Measurements from ENCODE around the gene CHST11. TPM values are rescaled to one million over a fixed set of nuclear protein-coding genes. Genes with fewer than 3 reads are reported as not detected.

The CHST11 gene
- total RNA-seq, 1 experiment from 2014 or later: 6.7 TPM

DNA sequence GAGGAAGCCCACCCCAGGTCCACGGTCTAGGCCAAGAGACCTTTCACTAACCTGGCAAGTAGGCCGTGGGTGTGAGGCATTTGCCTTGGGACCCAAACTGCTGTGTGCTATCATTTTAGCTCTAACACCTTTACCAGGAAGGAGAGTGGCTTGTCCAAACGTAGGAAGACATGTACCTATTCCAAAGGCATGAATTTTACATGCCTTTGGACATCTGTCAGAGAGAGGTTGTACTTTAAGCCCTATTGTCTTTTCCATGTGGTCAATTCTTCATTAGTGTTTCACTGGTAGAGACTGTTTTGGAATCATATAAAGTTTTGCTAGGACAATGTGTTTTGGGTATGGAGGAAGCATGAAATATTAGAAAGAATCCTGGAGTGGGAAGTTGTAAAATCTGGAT is 352.5 kb downstream of the CHST11 start:
- Mint-ChIP-seq H3K27ac (no peak overlapping the region), H3K4me1 (no peaks in the 10 kb centered on the region), H3K36me3 (ENCODE audit: insufficient read depth in 1 of 3, low read depth in 3 of 3) (no peaks in the 10 kb centered on the region), H3K27me3 (ENCODE audit: low read depth) (no peaks in the 10 kb centered on the region), H3K9me3 (no peaks in the 10 kb centered on the region; a peak in 1 of 5 replicates), H3K4me3 (no peak overlapping the region)
- H3T11ph ChIP-seq (ENCODE audit: low read length): no peak overlapping the region
- H2BK15ac ChIP-seq (ENCODE audit: low read depth, low read length): no peak overlapping the region
- H3K14ac ChIP-seq (ENCODE audit: insufficient read depth, low read length): no peak overlapping the region
- no peak overlapping the region for H4K5ac ChIP-seq (ENCODE audit: insufficient read length, low read depth, low read length)
- DNase-seq: no peak
- WGBS (ENCODE audit: extremely low coverage, insufficient read length, low lambda C conversion rate): no CpG with 5 or more reads among the region's 3 CpGs
- H2BK12ac ChIP-seq (ENCODE audit: insufficient read length, low read depth, low read length): no peak overlapping the region
- H4K8ac ChIP-seq (replicated peaks; ENCODE audit: insufficient read length, low read depth, low read length): no peak overlapping the region
- H3K9ac ChIP-seq (ENCODE audit: extremely low read depth, insufficient read length, low read length): no peak overlapping the region
- no peak overlapping the region for H3K4ac ChIP-seq (ENCODE audit: low read depth, low read length)
- H3K27ac ChIP-seq (ENCODE audit: insufficient read length, low read depth, low read length): no peak overlapping the region
- no peak overlapping the region for H3K4me2 ChIP-seq (ENCODE audit: insufficient read depth, insufficient read length, low read length)
- H2AK5ac ChIP-seq (ENCODE audit: insufficient read length, low read length): no peak overlapping the region
- H4K20me1 ChIP-seq (ENCODE audit: control insufficient read depth, insufficient read depth, insufficient read length): no peaks in the 10 kb centered on the region
- H3K56ac ChIP-seq (ENCODE audit: insufficient read length, low read depth, low read length): no peak overlapping the region
- no peak overlapping the region for H2BK5ac ChIP-seq (ENCODE audit: insufficient read length, low read length)
- H4K91ac ChIP-seq (ENCODE audit: insufficient read length, low read depth, low read length): no peak overlapping the region
- H3K79me2 ChIP-seq (ENCODE audit: insufficient read depth, low read length): no peaks in the 10 kb centered on the region
- no peak for TF ChIP-seq CTCF (conservative IDR thresholded peaks at IDR 0.05)
- H3K18ac ChIP-seq (ENCODE audit: insufficient read length, low read depth, low read length): no peak overlapping the region
- H3K9me3 ChIP-seq (ENCODE audit: control insufficient read depth, low read depth, low read length): no peaks in the 10 kb centered on the region
- H2BK20ac ChIP-seq (ENCODE audit: low read depth, low read length, poor library complexity, severe bottlenecking): no peak overlapping the region
- H3K27me3 ChIP-seq (ENCODE audit: insufficient read depth, low read length): no peaks in the 10 kb centered on the region
- H3K79me1 ChIP-seq (ENCODE audit: insufficient read depth, low read depth, low read length, poor library complexity, severe bottlenecking): no peaks in the 10 kb centered on the region
- no peak overlapping the region for H2AFZ ChIP-seq (ENCODE audit: low read length)
- H3K23ac ChIP-seq (ENCODE audit: insufficient read length, low read depth, low read length): no peak overlapping the region
- no peaks in the 10 kb centered on the region for H3K23me2 ChIP-seq (ENCODE audit: insufficient read length, low read depth, low read length, poor library complexity, severe bottlenecking)
- no peaks in the 10 kb centered on the region for H3K4me1 ChIP-seq (ENCODE audit: insufficient read depth, low read length)
- no peak overlapping the region for H2BK120ac ChIP-seq (ENCODE audit: low read depth, low read length, poor library complexity, severe bottlenecking)
